GM18861 (cell line): Measurements from ENCODE around the gene CORO7.

Experiments
- ATAC-seq: cut with Tn5 transposase; IDR thresholded peaks from one replicate; pipeline ENCODE4 v1.9.1; 2021; ENCODE audit not compliant: unreplicated experiment

The CORO7 gene

GRCh38 chr16:4313563-4314531 lies 102.5 kb downstream of the CORO7 start:
- ATAC-seq, result peak; percentile 30

GRCh38 chr16:4309833-4310266 lies 106.5 kb downstream of the CORO7 start:
- no peak for ATAC-seq

GRCh38 chr16:4309102-4309832 lies 107.1 kb downstream of the CORO7 start:
- no peak for ATAC-seq

GRCh38 chr16:4307215-4308037 lies 109.0 kb downstream of the CORO7 start:
- peak; percentile 89 for ATAC-seq

- ATAC-seq, result no peak
Observed at GRCh38 chr16:4306470-4307214, 109.8 kb downstream of the CORO7 start.
